ENCODE results near the gene TNS3.

TNS3 gene

GRCh38 chr7:47427051-47427643 lies 154.8 kb downstream of the TNS3 start:
- no peak for DNase-seq (ENCODE audit: low read depth, low spot score)
- no peak overlapping the region for H3K4me3 ChIP-seq (ENCODE audit: low read length)

DNA sequence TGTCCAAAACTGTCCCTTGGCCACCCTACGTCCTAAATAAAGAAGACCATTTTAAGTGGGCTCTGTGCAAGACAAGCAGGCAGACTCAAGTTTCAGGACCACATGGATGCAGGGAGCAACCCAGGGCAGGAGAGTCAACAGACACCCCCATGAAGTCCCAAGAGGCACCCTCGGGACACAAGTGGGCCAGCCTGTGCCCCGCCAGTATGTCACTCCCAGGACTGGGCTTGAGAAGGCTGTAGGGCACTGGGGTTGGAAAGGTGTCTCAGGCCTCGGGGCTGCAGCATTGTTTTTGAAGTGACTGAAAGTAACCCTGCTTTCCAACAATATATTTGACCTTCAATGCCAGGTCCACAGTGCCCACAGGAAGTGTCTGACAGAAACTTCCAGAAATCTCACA lies 157.4 kb downstream of the TNS3 start:
- DNase-seq (ENCODE audit: low read depth, low spot score): no peak
- H3K4me3 ChIP-seq (ENCODE audit: low read length): no peak overlapping the region

- no peak for DNase-seq (ENCODE audit: low read depth, low spot score)
- H3K4me3 ChIP-seq (ENCODE audit: low read length): no peak overlapping the region
Observed at GRCh38 chr7:47423196-47423595, 158.7 kb downstream of the TNS3 start.

- no peak overlapping the region for H3K4me3 ChIP-seq (ENCODE audit: low read length)
- DNase-seq (ENCODE audit: low read depth, low spot score): no peak
Observed at GRCh38 chr7:47422611-47423010, 159.3 kb downstream of the TNS3 start.

DNA sequence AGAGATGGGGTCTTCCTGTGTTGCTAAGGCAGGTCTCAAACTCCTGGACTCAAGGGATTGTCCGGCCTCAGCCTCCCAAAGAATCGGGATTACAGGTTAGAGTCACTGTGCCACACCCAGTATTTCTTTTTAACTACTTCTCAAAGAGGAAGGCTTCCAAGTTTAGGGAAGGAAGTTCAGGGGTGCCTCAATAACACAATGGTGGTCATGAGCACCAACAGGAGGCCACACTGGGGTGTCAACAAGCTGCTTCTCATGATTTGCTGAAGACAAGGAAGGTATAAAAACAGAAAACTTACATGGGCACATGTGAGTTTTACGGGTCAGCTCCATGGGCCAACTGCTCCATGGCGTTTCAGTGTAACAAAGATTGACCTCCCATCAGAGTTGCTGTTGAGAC lies 160.5 kb downstream of the TNS3 start:
- DNase-seq (ENCODE audit: low read depth, low spot score): no peak
- H3K4me3 ChIP-seq (ENCODE audit: low read length): no peak overlapping the region

DNA sequence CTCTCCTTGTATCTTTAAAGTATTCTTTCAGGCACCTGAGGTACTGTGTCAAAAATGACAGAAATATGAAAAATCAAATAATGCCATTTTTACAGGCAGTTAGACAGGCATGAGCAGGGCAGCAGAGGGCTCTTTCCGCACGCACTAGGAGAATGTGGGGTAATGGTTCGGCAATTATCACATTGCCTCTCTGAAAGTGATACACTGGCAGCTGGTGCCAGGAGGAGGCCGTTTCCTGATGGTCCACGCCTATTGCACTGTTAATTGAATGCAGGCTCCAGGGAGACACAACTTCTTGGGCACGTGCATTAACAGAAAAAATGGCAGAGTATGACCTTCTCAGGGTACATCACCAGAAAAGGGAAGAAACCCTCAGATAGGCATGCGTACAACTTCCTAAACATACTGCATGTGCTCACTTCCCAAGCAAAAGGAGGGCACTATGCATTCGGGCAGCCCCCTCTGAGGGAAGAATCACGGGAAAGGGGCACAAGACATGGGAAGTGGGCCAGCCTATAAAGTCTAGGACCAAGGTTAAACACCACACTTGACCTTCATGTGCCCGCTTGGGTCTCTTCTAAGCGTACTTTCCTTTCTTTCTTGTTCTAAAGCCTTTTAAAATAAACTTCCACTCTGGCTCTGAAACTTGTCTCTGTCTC lies 161.7 kb downstream of the TNS3 start:
- DNase-seq (ENCODE audit: low read depth, low spot score): no peak
- H3K4me3 ChIP-seq (ENCODE audit: low read length): no peak overlapping the region

DNA sequence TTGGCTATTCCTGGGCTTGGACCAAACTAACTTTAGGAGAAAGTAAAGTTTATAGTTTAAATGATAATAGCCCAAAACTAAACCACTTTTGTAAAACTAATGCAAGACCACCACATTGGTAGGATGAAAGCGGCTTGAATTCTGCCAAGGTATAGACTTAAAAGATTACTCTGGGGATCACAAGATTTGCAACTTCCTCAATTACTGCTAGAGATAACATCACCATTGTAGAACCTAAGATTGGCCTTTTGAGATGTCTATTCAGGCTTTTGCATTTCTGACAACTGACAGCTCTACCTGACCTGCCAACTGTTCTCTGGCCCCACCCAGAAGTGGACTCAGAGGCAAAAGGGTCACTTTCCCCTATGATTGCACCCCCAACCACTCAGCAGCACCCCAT lies 162.4 kb downstream of the TNS3 start:
- DNase-seq (ENCODE audit: low read depth, low spot score): no peak
- H3K4me3 ChIP-seq (ENCODE audit: low read length): no peak overlapping the region

GRCh38 chr7:47418601-47419309 lies 163.2 kb downstream of the TNS3 start:
- H3K4me3 ChIP-seq (ENCODE audit: low read length): no peak overlapping the region
- no peak for DNase-seq (ENCODE audit: low read depth, low spot score)

- H3K4me3 ChIP-seq (ENCODE audit: low read length): no peak overlapping the region
- DNase-seq (ENCODE audit: low read depth, low spot score): no peak
Observed at GRCh38 chr7:47416492-47417480, 165.1 kb downstream of the TNS3 start.

DNA sequence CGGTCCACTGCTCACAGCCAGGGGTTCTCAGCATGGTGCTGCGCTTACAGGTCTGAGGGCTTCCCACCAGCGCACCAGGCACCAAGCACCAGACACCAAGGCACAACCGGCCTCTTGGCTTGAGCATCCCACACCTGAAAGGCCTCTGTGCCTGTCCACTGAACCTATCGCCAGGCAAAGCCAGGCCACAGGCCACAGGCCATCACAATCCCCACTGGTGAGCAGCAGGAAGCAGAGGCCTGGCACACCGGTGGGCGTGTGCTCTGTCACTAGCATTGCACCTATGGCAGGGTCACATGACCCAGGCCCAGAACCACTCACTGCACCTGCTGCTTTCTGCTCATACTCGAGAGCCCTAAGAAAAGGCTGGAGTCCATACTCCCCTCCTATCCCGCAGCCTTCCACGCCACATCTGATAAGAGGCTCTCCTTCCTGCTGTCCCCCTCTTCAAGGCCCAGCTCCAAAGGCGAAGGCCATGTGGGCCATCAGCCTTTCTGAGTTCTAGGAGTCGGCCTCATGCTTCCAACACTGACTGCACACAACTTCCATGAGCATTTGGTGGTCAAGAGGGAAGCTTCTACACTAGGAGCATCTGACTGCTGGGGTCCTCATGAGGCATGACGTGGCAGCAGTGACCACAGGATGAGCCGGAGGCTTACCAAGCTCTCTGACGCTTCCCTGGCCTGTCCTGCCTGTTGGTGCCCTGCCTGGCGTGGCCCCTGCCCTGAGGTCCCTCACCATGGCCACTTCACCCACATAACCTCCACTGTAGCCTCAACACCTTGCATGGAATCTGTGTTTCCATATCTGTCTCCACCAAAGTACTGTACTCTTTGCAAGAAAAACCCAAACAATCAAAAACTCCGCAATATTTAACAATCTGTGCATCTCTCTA lies 166.3 kb downstream of the TNS3 start:
- no peak for DNase-seq (ENCODE audit: low read depth, low spot score)

DNA sequence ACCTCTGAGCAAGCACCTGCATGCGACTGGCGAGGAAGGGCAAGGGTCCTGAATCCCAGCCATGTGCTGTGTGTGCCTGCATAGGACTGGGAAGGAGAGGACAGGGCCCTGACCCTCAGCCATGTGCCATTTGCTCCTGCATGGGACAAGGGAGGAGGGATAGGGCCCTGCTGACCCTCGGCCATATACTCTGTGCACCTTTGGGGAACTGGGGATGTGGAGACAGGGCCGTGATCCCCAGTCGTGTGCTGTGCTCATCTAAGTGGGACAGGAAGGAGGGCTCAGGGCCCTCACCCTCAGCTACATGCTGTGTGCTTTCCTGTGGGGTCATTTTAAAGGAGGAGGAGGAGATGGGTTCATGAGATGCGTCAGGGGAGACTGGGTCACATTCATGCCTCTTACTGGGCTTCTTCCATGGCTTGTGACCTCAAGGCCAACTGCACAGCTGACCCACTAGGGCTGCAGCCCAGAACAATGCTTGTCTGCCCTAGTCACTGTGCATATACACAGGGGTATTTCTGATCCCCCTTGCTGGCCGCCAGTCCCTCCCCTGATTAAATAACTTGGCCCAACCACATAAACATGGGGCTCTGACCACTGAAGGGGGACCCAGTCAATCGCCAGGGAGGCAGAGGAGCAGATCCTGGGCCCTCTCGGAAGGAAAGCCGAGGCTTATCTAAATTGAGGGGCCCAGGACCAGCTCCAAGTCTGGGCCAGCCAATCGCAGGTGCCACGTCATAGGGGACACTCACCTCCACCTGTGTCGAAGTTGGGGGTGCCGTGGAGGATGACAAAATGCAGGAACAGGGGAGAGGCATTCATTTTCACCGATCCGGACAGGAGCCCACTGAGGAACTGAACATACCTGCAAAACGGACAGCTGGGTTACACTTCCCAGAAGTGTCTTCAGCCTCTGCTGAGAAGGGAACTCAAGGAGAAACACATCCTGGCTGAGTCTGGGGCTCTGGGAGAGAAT lies 167.3 kb downstream of the TNS3 start:
- no peak overlapping the region for H3K4me3 ChIP-seq (ENCODE audit: low read length)
- no peak for DNase-seq (ENCODE audit: low read depth, low spot score)

More for the DNA sequence above, 166.3 kb downstream of the TNS3 start:
- no peak overlapping the region for H3K4me3 ChIP-seq (ENCODE audit: low read length)

- no peak overlapping the region for H3K4me3 ChIP-seq (ENCODE audit: low read length)
- DNase-seq (ENCODE audit: low read depth, low spot score): no peak
Observed at GRCh38 chr7:47413526-47414341, 168.2 kb downstream of the TNS3 start.

DNA sequence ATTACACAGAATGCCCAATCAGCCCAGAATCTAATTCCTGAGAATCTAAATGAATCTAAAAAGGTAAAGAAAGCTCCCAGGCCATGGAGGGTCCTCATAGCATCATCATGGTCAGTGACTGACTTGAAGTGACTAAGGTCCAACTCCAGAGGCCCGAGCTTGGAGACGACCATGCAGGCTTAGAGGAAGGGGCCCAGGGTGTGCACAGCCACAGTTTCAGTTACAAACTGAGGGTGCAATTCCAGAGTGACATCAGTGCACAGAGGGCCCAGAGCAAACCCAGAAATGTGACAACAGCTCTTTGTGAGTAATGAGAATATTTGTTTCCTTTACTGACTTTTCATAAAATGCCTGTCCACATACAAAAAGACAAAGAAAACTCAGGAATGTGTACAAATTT lies 170.0 kb downstream of the TNS3 start:
- DNase-seq (ENCODE audit: low read depth, low spot score): no peak
- no peak overlapping the region for H3K4me3 ChIP-seq (ENCODE audit: low read length)

DNA sequence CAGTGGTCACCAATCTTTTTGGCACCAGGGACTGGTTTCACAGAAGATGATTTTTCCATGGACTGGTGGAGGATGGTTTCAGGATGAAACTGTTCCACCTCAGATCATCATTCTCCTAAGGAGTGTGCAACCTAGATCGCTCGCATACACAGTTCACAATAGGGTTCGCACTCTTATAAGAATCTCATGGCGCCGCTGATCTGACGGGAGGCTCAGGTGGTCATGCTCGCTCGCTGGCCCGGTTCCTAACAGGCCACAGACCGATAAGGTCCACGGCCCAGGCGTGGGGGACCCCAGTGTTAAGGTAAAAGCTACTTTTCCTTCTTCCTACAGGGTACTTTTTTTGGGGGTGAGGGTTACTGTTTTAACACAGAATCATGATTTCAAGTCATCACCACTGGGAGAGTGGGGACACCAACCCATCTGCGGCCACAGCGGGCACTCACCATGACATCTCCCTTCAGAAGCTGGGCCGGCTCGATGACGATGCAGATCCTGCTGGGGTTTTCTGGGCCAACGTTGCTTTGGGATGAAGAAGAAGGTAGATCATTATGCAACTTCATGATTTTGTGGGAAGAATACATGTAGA lies 170.5 kb downstream of the TNS3 start:
- DNase-seq (ENCODE audit: low read depth, low spot score): no peak
- no peak overlapping the region for H3K4me3 ChIP-seq (ENCODE audit: low read length)

DNA sequence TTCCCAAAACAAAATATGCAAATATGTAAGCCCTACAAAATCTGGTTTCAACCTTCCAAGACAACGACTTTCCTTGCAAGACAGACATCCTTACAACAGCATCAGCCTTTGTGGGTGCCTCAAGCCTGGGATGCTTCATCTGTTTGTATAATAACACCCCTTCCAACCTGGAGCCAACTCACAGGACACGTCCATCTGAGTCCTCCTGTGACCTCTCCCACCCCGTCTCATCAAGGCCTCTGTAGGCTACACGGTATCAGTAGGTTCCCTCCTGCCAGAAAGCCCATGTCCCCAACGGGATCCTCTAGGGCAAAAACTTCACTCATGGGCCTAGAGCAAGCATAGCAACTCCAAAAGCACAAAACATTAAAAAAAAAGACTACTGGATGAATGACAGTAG lies 173.2 kb downstream of the TNS3 start:
- no peak for DNase-seq (ENCODE audit: low read depth, low spot score)

More for the DNA sequence above, 173.2 kb downstream of the TNS3 start:
- no peak overlapping the region for H3K4me3 ChIP-seq (ENCODE audit: low read length)
